HG03571 (cell line): ENCODE measurements around the gene ANTXR1.

Experiments
- ATAC-seq: cut with Tn5 transposase; IDR thresholded peaks from one replicate; pipeline ENCODE4 v1.9.1; 2021; ENCODE audit not compliant: unreplicated experiment

The ANTXR1 gene

DNA sequence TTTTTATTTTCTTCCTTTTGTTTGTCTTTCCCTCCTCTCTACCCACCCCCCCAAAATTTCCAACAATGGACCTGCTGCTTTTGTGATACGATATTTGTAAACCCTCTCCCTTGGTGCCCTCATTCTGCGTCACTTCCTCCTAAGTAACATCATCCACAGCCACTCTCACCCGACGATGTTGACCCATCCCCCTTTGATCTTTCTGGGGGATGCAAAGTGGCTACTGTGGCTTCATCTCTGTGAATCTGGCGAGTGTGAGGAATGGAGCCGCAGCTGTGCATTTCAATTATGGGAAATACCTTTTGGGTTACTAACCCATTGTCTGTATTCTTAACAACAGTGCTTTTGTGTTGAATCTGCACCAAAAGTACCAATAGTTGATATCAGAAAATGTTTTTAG is 19.4 kb downstream of the ANTXR1 start:
- ATAC-seq: no peak

DNA sequence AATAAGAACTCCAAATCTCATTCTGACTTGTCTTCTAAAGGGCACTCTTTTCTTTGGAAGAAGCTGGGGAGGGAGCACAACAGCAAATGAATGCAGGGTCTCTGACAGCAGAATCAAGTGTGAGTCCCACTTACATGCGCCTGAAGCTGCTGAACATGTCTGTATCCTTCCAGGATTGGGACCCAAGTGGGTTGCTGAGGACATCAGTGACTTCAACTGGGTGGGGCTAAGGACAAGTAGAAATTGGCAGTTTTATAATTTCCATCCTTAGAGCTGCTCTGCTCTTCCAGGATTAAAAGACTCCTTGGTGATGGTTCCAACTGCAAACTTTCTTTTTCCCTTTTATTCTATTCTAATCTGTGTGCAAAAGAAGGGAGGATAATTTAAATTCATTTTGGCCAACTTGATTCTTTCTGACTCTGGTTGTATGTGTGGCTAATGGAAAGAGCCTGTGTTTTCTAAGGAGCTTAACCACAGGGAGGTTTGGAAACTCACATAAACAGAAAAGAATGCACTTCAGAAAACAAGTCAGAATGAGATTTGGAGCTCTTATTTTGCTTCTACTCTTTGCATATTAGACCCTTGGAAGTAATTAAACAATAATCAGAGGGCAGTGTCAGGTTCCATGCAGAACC is 20.6 kb downstream of the ANTXR1 start:
- ATAC-seq: no peak

DNA sequence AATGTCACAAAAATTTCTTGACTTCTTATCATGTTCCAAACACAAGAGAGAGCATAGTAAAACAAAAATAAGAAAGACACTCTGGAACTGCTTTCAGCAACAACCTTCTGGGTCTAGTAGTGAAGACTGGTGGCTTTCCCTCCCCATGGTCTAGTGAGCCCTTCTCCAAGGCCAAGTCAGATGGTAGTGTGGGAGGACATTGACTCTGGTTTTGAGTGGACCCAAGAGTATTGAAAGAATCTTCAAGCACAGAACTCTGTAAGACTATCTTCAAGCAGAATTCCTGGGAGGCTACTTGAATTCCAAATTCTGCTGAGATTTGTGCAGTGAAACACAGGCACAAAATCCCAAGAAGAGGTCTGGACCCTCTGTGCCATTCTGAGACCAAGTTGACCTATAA is 21.1 kb downstream of the ANTXR1 start:
- ATAC-seq: no peak

DNA sequence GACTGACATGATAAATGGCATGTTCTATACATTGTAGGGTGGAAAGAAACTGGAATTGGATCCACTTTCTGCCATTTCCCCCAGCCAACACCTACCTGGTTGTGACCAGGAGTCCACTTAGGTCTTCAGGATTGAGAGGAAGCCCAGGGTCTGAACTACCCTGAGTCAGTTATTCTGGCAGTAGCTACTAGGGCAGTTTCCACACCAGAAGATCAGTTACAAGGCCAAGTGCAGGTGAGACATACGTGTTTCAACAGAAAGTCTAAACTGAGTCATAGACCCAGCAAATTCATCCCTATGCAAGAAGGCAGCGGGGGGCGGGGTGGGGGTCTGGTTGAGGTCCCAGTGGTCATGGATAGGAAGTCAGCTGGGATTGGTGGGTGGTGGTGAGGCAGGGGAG is 21.9 kb downstream of the ANTXR1 start:
- no peak for ATAC-seq

DNA sequence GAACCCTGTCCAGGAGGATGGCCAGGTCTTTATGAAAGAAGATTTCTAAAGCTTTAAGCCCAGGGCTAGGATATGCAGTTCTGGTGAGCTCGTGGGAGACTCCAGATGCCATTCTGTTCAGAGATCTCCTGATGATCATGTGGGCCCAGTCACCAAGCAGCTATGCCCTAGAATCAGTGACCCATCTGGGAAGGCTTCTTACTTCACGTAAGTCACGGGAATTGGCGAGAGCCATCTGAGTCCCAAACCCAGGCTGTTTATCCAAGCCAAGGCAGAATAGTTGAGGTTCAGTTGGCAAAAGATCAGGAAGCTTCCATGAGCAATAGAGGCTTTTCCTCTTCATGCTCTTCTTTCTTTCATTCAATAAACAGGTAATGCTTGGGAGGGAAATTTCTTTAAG is 23.9 kb downstream of the ANTXR1 start:
- no peak for ATAC-seq

DNA sequence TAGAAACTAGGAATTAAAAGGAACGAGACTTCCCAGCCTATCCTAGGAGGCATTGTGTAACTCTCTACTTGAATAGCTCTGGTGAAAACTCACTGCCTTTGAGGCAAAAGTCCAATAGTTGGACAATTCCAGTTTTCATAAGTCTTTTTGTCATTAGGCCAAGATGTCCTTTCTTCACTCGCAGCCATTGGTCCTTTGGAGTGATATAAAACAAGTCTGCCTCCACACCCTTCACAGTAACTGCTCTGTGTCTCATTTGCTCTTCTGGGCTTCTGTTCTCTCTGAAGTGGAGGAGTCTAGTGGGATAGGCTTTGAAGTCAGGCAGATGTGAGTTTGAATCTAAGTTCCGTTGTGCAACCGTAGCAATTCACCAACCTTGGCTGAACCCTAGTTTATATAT is 28.2 kb downstream of the ANTXR1 start:
- ATAC-seq: no peak

DNA sequence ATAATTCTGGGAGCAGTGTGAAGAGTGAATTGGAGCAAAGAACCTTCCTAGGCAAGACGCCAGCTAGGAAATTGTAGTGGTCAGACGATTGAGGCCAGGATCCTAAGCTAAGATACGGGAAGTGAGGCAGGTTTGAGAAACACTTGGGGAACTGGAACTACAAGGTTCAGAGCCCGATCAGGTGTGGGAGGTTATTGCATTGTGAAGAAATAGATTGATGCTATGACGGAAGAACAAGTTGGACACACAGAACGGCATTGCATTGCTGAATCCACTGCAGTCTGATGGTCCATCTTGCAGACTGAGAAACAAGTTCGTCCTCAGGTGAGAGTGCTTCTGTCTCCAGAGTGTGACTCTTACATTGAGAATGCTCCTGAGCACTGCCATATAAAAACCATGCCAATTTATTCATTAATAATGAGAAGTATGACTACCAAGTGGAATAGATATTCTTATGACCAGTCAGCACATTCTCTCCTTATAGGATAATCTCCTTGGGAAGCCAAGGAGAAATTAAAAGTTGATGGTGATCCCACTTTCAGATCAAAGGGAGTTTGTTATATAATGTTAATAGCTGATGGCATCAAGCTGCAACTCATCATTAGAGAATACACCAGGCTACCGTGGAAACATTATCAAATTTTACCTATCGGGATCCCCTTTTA is 30.9 kb downstream of the ANTXR1 start:
- no peak for ATAC-seq

DNA sequence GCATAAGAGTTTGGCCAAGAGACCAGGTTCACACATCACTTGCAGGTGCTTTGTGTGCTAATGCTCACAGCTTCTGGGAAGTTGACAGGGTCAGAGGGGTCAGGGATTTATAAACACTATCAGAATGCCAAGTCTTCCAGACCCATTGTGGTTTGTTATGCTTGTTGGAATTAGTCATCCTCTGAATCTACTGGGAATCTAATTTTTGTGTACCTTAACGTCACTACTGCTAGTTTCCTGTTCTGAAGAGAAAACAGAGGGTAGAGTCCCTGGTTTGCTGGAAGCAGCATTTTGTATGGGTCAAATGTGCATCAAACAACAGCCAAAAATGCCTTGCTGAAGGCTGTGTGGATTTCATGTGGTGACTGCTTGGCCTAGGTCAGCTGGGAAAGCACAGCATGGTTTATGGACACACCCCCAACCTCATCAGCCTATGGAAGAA is 33.3 kb downstream of the ANTXR1 start:
- no peak for ATAC-seq

DNA sequence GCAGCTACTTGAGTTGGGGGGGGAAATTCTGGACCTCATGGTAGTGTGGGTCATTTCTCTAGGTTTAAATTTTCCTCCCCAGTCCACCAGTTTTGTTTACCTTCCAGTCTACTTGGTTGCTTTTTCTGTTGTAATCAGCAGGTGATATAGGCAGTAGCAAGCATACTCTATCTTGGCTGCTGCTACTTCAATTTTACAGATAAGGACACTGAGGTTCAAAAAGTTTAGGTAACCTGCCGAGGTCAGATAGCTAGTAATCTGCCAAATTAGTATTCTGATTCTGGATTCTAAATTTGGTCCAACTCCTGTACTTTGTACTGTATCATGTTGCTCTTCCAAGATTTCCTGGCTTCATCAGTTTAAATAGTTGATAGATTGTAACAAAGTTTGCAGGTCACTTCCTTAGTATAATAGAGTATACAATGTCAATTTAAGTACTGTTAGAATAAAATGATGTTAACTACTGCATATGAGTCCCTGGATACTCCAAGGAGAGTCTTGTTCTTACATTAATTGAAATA is 34.7 kb downstream of the ANTXR1 start:
- ATAC-seq: no peak

DNA sequence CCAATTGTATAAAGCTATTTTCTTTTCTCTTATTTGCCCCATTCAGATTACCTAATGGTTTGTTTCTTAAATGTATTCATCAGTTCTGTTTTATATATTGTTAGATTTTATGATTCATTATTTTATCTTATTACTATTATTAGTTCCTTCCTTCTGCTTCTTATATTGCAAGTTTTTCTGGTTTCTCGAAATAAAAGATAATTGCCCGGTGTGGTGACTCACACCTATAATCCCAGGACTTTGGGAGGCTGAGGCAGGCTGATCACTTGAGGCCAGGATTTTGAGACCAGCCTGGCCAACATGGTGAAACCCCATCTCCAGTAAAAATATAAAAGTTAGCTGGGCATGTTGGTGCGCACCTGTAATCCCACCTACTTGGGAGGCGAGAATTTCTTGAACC is 37.8 kb downstream of the ANTXR1 start:
- no peak for ATAC-seq

DNA sequence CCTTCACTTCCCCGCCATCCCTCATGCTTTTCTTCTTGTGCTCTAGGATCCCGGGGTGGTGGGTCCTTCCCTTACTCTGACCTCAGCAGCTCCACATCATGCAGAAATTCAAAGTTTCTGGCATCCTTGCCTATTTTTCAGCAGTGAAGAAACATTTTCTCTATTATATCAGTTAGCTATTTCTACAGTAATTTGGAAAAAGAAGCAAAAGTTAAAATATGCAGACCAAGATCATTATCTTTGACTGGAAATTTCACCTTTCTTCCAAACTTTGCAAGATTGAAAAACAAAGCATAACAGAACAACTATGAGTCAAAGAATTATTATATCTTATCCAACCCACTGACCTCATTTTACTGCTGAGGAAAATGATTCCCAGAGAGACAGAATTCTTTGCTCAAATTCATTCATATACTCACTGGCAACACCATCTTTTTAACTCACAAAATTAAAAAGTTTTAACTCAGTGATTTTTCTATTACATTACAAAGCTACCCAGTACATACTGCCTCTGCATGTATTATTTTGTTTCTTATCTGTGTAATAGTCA is 40.5 kb downstream of the ANTXR1 start:
- ATAC-seq: no peak

DNA sequence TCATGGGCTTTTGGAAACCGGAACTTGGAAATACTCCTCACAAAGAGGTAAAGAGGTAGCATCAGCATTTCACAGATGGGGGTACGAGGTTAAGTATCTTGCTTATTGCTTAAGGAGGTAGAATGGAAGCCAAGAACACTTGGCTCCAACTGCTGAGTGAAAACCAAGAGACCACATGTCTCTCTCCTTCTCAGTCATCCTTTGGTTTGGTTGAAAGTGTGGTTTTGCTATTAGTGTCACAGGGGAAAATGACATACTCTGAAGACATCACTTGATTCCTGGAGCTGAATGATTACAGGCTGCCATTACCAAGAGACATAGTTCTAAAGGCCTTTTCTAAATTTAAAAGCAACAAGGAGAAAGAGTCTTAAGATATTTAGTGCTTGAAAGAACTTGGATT is 41.5 kb downstream of the ANTXR1 start:
- ATAC-seq: no peak

DNA sequence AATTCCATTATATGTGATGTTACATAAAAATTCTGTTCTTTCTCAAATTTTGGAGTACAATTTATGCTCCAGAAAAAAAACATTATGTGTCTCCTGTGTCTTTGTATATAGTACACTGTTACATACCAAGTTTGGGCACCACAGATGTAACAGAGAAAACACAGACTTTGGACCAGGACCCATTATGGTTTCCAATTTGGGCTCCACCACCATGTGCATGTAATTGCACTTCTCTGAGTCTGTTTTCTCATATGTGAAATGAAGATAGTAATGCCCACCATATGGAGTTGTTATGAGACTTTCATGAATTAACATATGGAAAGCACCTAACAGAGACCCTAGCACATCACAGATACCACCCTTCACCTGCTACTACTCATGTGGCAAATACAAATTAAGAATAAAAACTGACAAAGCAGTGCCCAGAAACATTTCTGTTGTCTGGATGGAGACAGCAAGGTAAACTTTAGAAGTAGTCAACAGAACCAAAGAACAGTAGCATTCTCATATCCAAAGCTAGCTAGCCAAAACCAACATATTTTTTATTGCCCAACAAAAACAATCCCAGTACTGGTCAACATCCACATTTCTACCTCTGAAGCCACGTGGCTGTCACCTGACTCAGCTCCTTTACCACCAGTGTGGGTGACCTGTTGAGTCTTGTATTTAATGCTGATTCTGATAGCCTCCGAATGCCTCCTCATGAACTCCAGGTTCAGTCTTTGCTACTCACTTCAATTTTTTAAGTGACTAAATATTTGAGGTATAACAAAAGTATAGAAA is 42.9 kb downstream of the ANTXR1 start:
- ATAC-seq: no peak

DNA sequence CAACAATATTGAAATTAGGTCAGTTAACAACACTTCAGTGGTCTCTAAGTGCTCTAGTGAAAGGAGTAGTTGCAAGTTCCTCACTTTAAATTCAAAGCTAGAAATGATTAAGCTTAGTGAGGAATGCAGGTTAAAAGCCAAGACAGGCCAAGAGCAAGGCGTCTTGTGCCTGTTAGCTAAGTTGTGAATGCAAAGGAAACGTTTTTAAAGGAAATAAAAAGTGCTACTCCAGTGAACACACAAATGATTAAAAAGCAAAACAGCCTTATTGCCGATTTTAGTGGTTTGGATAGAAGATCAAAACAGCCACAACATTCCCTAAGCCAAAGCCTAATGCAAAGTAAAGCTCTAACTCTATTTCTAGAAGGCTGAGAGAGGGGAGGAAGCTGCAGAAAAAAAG is 44.7 kb downstream of the ANTXR1 start:
- no peak for ATAC-seq

DNA sequence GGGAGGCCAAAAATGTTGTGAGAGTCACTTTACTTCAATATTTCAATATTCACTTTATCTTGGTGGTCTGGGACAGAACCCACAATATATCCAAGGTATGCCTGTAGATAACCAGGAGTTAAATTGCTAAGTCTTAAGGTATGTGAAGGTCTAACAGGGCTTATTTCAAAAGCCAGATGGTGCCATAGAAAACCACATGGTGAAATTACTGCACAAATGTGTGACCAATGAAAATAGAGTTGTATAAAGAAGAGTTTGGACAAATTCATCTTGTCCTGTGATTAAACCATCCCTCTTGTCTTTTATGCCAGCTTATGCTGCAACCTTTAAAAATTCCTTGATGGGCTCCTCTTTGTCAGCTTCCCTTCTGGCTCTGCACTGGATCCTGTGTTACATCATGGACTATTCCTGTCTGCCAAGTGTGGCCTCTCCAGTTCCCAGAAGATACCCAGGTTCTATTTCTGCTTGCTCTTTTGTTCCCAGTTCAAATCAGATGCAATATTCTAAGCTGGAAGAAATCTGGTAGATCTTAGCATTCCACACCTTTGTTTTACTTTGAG is 46.8 kb downstream of the ANTXR1 start:
- ATAC-seq: no peak

DNA sequence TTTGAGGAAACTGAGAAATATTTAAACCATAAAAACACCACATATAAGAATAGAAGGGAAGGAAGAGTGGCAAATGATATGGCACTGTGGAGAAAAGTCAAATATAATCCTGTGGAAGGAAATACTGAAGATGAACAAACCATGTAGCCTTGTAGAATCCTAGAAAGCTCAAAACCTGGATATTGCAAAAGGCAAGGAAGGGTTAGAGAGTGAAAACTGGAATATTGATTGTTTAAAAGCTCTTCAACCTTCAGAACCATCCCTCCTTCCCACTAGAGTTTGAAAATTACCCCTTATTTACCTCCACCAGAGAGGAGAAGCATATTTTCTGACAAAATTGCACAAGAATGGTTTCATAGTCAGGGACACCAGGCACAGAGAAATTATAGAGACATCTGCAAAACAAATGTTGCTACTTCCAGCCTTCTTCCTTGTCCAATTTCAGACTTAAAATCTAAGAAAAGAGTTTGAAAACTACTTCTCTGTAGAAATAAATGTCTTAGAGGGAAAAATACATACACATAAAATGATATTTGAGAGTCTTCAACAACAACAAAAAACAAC is 48.0 kb downstream of the ANTXR1 start:
- ATAC-seq: no peak

DNA sequence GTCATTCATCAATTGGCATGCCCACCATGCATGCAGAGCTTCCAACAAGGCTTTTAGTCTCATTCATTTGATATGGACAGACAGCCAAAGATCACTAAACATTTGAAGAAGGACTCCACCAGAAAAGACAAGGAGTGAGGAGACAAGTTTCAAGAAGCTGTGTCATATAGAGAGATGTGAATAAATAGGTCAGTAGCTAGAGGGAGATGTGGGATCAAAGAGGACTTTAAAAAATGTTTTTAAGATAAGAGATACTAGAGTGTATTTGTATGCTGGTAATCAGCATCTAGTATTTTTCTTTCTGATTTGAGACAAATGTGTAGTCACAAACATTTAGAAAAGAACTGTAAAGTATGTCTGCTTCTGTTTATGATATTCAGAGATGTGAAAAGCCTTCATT is 48.5 kb downstream of the ANTXR1 start:
- no peak for ATAC-seq

DNA sequence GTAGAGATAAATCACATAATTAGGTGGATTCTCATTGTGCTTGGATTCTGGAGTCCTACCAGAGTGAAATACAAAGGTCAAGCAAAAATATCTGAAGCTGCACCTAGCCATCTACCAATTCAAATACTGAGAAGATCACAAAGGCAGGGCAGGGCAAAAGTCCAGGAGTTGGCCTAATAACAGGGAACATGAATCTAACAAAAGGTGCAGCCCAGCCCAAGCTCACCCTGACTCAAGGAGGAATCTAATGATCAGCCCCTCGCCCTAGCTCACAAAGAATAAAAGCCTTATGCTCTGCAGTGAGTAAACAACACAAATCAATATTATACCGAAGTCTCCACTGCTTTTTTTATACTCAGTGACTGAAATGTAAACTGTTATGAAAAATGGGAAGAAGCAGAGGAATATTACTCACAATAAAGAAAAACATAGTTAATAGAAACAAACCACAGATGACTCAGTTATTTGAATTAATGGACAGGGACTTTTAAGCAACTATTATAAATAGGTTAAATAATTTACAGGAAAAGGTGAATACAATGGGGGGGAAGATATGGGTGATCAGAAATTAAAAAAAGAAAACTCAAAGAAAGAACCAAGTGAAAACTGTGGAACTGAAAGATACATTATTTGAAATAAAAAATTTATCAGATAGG is 49.5 kb downstream of the ANTXR1 start:
- ATAC-seq: no peak

DNA sequence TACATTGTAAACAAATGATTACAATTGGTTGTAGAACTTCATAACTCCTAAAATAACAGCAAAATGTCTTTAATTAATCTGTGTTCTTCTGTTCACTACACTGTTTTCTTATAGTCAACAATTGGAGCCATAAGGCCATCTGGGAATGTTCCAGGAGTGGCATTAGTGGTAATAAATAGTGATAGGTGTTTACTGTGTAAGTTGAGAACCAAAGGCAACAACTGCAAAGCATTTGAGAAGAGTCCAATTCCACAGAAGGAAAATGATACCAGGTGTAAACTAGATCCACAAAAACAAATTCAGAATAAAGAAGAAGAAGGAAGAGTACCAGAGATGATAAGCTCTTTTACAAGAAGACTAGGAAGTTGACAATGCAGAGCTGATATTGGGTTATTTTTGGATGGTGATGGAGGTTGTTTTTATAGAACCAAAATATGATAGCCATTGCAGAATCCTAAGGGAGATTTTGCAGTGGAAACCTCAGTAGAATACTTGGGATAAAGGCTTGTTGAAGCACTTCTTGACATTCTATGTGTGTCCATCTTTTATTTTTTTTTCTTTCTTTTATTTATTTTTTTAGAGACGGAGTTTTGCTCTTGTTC is 52.9 kb downstream of the ANTXR1 start:
- no peak for ATAC-seq

DNA sequence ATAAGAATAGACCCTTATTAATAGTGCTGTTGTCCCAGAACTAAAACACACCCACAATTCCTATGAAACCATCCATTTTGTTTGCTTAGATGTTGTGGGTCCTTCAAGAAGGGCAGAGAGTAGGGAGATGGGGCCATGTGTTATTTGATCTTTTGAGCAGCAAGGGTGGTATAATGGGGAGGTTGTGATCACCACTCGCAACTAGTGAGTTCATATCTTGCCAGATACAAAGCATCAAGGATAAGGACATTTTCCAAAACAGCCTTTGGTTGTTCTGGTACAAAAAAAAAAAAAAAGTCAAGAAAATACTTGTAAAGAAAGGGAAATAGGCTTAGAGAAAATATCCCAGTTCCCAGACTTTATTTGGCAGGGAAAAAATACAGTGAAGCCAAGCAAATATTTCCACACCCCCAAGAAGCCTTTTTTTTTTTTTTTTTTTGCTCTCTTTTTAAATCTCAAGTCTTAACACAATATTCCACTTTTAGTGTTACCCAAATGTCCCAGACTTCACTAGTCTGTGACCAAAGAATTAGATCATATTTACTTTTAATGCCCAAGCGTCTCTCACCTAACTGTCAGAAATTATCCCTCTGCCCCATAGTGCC is 54.1 kb downstream of the ANTXR1 start:
- no peak for ATAC-seq
